Measurements from ENCODE around the gene ST3GAL5. TPM values are rescaled to one million over a fixed set of nuclear protein-coding genes. Genes with fewer than 3 reads are reported as not detected.

ST3GAL5 gene
- total RNA-seq = 10 to 100 TPM in 1 of 10 donors, 1 to 10 TPM in 9; 2.0 to 11.8 (median 3.8) TPM
- 10 to 100 TPM in 1 of 2 donors, 1 to 10 TPM in 1; 3.3 to 11.1 TPM for polyA plus RNA-seq
- long read RNA-seq, donor 1, full-length matches to known transcripts = 7 of 7 reads
- long read RNA-seq, donor 1, partial matches to known transcripts = 0 of 7 reads
- long read RNA-seq, donor 1, other reads (novel, unspliced or antisense) = 0 of 7 reads
- long read RNA-seq, donor 2, full-length matches to known transcripts = 2 of 4 reads
- long read RNA-seq, donor 2, partial matches to known transcripts = 1 of 4 reads
- long read RNA-seq, donor 2, other reads (novel, unspliced or antisense) = 1 of 4 reads
- long read RNA-seq, donor 3, full-length matches to known transcripts = 6 of 8 reads
- long read RNA-seq, donor 3, partial matches to known transcripts = 0 of 8 reads
- long read RNA-seq, donor 3, other reads (novel, unspliced or antisense) = 2 of 8 reads

DNA sequence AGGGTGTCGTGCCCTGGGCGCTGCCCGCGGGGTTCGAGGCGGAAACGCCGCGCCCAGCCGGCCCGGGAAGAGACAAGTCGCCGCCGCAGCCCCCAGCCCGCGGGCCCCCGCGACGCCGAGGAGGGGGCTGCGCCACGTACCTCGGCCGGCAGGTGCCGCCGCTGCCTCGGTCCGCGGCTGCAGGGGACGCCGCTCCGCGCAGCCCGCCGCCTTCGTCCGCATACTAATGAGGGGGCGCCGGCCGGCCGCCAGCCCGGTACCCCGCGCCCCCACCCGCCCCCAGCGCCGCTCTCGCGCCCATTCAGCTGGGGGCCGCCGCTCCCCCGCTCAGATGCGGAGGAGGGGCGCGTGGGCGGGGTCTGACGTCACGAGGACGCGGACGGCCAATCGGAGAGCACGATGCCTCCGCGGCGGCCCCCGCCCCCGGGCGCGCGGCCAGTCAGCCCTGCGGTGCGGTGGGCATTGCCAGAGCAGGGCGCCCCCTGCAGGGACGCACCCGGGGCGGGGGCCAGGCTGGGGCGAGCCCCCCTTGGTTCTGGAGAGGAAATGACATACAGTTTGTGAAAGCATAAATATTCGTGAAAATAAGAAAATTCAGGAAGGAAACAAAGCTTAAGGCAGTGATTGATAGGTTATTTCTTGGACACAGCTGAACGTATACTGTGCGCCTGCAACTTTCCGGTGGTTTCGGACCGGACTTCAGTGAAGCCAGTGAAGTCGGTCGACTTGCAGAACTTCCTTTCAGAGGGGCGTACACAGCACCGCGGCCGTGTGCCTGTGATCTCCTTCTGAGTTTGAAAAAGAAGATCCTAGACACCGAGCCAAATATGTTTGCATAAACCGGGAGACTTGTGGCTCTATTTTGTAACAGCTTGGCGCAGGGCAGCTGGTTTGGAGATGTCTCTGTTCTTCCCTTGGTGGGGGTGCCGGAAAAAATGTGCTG lies at the start of gene ST3GAL5:
Gene ST3GAL5 (minus strand): TSS at position 307 of the 943 bp plus-strand sequence. CDS start 85 bp downstream, at position 222.
- peaks cover 3 to 65% (median 36%) of the 10 kb centered on the region in 9 donors for H3K4me1 ChIP-seq
- H3K4me3 ChIP-seq = peak within 1 kb of the TSS; percentile 57 to 79 (median 70)
- no peaks in the 10 kb centered on the region for H3K36me3 ChIP-seq
- 1% methylated on average over 73 to 94 of the region's 94 CpGs for WGBS, 2 donors
- ATAC-seq (peak; percentile 85 to 92 (median 88)), DNase-seq (peak; percentile 90 to 96)
- TF ChIP-seq, protein P1, sequence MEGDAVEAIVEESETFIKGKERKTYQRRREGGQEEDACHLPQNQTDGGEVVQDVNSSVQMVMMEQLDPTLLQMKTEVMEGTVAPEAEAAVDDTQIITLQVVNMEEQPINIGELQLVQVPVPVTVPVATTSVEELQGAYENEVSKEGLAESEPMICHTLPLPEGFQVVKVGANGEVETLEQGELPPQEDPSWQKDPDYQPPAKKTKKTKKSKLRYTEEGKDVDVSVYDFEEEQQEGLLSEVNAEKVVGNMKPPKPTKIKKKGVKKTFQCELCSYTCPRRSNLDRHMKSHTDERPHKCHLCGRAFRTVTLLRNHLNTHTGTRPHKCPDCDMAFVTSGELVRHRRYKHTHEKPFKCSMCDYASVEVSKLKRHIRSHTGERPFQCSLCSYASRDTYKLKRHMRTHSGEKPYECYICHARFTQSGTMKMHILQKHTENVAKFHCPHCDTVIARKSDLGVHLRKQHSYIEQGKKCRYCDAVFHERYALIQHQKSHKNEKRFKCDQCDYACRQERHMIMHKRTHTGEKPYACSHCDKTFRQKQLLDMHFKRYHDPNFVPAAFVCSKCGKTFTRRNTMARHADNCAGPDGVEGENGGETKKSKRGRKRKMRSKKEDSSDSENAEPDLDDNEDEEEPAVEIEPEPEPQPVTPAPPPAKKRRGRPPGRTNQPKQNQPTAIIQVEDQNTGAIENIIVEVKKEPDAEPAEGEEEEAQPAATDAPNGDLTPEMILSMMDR (IDR thresholded peaks at IDR 0.05) = peak; percentile 11 to 81 (median 72)
- intact Hi-C loops (cut with DNase I) = loop anchor here in 8 of 10 donors (1.0 to 5.0 kb wide), 8 partner anchors 57 to 191 kb away; no protein-coding TSS in a partner anchor
- H3K27ac ChIP-seq = peak within 1 kb of the TSS; percentile 37 to 92 (median 74)
- peaks cover 0 to 5% (median 0%) of the 10 kb centered on the region in 7 donors for H3K27me3 ChIP-seq
- H3K9me3 ChIP-seq = no peaks in the 10 kb centered on the region

DNA sequence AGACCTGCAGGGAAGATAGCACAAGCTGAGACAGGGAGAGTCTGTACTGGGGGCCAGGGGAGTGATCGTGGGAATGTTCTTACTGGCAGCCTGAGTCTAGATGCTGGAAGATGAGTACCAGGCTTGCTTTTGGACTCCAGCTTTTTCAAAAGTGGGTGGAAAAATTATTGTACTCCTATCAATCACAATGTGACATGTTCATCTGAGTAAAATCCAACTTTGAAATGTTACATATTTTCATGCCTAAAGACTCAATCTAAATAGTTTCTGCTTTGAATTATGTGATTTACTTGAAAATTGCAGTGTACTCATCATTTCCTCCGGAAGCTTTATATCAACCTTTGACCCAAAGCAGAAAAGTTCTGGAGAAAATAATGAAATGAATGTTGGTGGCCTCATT lies 49.7 kb upstream of the ST3GAL5 start:
- Histone ChIP-seq H3K9me3 (peaks cover 0 to 24% (median 13%) of the 10 kb centered on the region in 11 donors), H3K4me1 (peaks cover 0 to 29% (median 5%) of the 10 kb centered on the region in 9 donors), H3K27ac (no peak overlapping the region), H3K4me3 (no peak overlapping the region), H3K27me3 (no peaks in the 10 kb centered on the region), H3K36me3 (no peaks in the 10 kb centered on the region)
- WGBS, 2 donors = 84 to 85% methylated on average over 2 of the region's 2 CpGs
- intact Hi-C loops (cut with DNase I) = no loop called here
- TF ChIP-seq, protein P1 (IDR thresholded peaks at IDR 0.05) = no peak
- DNase-seq = no peak
- ATAC-seq = no peak

GRCh38 chr2:85937069-85937439 lies 48.3 kb upstream of the ST3GAL5 start:
- no peak for DNase-seq
- no peaks in the 10 kb centered on the region for H3K36me3 ChIP-seq
- TF ChIP-seq, protein P1 (IDR thresholded peaks at IDR 0.05) = no peak
- 90 to 92% methylated on average over 5 of the region's 5 CpGs for WGBS, 2 donors
- no peak for ATAC-seq
- H3K27me3 ChIP-seq = no peaks in the 10 kb centered on the region
- no peak overlapping the region for H3K4me3 ChIP-seq
- intact Hi-C loops (cut with DNase I) = no loop called here
- peaks cover 0 to 11% (median 6%) of the 10 kb centered on the region in 11 donors for H3K9me3 ChIP-seq
- no peak overlapping the region for H3K27ac ChIP-seq
- H3K4me1 ChIP-seq = peaks cover 0 to 29% (median 5%) of the 10 kb centered on the region in 9 donors

Measured in heart right ventricle (tissue), 16 donors.